Camera-type eye (tissue), 1 donor: ENCODE measurements around the gene DDX19B. TPM values are rescaled to one million over a fixed set of nuclear protein-coding genes. Genes with fewer than 3 reads are reported as not detected.

Source experiments
- total RNA-seq: library from RNA; depleted of rRNA; stranded (reverse); fragments of >200 nt; gene quantifications from one replicate; pipeline ENCODE4 v1.2.3, GENCODE V29; 2014

The DDX19B gene
- total RNA-seq, result 38.9 TPM

DNA sequence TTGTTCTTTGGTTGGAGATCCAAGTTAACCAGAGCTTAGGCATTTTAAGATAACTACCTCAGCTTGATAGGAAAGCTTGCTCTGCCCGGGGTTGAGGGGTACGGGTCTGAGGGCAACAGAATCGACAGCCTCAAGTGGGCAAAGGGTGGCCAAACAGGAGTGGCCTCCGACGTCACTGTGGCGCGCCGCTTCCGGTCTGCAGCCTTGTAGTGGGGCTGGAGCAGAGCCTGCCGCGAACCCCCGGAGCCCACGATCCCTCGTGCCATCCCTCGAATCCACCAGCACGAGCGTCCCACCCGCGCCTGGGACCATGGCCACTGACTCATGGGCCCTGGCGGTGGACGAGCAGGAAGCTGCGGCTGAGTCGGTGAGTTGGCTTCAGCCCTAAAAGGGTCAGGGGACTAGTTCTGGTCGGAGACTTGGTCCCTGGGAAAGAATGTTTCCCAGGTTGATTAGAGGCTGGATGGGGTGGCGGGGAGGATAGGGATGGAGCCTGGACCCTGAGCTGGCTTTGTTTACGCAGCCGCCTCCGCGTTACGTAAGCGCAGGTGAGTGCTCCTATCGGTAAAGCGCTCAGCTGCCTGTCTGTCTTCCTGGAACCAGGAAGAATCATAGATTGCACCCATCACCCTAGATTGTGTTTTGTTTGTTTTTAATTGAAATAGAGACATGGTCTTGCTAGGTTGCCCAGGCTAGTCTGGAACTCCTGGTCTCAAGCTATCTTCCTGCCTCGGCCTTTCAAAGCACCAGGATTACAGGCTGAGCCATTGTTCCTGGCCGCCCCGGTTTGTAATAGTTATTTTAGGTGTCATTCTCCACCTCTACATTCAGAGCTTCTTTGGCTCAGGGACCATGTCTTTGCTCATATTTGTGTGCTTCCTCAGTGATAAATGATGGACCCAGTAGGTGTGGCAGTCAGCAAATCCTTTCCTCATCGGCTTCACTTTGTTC is at the start of gene DDX19B:
TSS of gene DDX19B (plus strand) at position 199 of the 951 bp plus-strand sequence. CDS start at position 311, 112 bp downstream.

DNA sequence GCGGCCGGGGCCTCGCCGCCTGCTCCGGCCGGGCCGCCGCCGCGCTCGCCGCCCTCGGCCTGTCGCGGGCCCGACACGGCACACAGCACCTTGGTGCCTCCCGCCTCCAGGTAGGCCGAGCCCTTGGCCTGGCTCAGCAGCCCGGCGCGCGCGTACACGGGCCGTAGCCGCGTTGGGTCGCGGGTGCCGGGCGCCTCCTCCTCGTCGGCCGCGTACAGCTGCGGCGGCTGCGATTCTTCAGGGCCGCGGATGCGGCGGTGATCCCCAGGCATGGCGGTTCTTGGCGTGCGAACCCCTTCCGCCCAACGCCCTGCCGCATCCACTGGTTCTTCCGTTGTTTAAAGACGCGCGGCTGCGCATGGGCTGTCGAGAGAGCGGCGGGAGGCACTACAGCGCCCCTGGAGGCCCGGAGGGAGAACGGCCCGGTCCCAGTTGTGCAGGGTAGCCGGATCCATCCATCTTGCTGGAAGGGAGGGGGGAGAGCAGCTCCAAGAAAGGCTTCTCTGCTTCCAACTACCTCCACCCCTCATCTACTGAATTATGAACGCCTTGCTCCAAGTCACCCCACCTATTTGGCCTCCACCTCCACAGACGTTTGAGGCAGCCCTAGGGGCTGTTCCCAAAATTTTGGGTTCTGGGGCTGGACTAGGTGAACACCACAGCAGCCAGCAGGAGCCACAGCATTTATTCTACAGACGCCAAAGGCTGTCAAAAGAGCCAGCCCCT is 47.2 kb upstream of the DDX19B start, which contains the start of gene EXOSC6:
TSS of gene EXOSC6 (minus strand) at position 312 of the 726 bp plus-strand sequence. CDS start at position 272, 40 bp downstream.

GRCh38 chr16:70289229-70290094 is 9.5 kb upstream of the DDX19B start, which contains the start of gene AARS1:
Gene AARS1 (minus strand): TSS chr16:70289506. CDS start chr16:70282763, 6,743 bp downstream.

Other genes starting within 250 kb of the DDX19B start
- 26.1 TPM for gene PDPR, start 184.9 kb upstream of the DDX19B start, total RNA-seq
- gene CLEC18C, start 125.4 kb upstream of the DDX19B start, total RNA-seq, result 0.88 TPM
- gene EXOSC6, start 47.2 kb upstream of the DDX19B start, total RNA-seq, result 42.2 TPM
- 98.4 TPM for gene AARS1, start 9.7 kb upstream of the DDX19B start, total RNA-seq
- gene DDX19A, start 47.7 kb downstream of the DDX19B start, total RNA-seq, result 59.1 TPM
- gene ST3GAL2, start 139.9 kb downstream of the DDX19B start, total RNA-seq, result 37.7 TPM
- 20.0 TPM for gene FCSK, start 155.4 kb downstream of the DDX19B start, total RNA-seq
- 74.8 TPM for gene COG4, start 224.4 kb downstream of the DDX19B start, total RNA-seq
- 200 TPM for gene SF3B3, start 224.6 kb downstream of the DDX19B start, total RNA-seq